Stimulated activated CD8-positive, alpha-beta memory T cell treated with anti-CD3 and anti-CD28 coated beads, Interleukin-12 subunit alpha, Interleukin-12 subunit beta, amount 100 ng/mL, for 4 hours (primary cell): Measurements from ENCODE around the gene GRIK3.

Experiments
- DNase-seq: peaks from one replicate; pipeline ENCODE4 v3.0.0-alpha.2; 2020; ENCODE audit warnings: low read depth

GRIK3 gene

GRCh38 chr1:37012226-37012625 lies 22.1 kb downstream of the GRIK3 start:
- DNase-seq = no peak

DNA sequence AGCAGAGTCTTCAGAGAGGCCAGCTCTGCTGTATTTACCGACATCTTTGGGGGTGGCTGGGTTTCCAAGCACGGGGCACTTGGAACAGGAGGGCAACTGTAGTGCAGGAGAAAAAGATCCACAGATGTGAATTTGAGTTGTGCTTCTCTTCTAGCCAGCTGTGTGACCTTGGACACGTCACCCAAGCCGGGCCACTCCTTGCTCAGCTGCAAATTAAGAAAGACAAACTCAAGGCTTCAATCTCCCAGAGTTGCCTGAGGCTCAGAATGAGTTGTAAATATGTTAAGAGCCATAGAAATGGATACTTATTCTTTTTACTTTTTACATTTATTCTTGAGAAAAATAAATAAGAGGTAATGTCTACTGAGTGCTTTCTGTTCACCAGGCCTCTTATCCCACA lies 24.3 kb downstream of the GRIK3 start:
- no peak for DNase-seq

- no peak for DNase-seq
These were observed 24.8 kb downstream of the GRIK3 start for GRCh38 chr1:37009521-37009920.

- no peak for DNase-seq
These were observed 28.0 kb downstream of the GRIK3 start for GRCh38 chr1:37006132-37006868.

DNA sequence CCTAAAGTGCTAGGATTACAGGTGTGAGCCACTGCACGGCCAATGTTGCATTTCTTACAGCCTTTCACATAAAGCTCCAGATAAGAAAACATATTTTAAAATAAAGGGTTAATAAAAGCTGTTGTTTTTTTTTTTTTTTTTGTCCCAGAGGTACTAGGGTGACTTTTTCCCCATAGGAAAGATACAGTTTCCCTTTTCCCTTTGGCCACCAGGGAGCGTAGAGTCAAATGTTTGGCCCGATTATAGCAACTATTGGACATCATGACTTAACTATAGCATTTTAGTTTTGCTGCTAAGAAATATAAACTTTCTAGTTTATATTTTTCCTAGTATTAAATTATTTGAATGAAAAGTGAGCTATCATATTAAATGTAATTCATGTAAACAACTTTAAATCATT lies 31.4 kb downstream of the GRIK3 start:
- DNase-seq = no peak

GRCh38 chr1:37001703-37002102 lies 32.6 kb downstream of the GRIK3 start:
- DNase-seq = no peak

- no peak for DNase-seq
These were observed 38.2 kb downstream of the GRIK3 start for GRCh38 chr1:36996106-36996505.

DNA sequence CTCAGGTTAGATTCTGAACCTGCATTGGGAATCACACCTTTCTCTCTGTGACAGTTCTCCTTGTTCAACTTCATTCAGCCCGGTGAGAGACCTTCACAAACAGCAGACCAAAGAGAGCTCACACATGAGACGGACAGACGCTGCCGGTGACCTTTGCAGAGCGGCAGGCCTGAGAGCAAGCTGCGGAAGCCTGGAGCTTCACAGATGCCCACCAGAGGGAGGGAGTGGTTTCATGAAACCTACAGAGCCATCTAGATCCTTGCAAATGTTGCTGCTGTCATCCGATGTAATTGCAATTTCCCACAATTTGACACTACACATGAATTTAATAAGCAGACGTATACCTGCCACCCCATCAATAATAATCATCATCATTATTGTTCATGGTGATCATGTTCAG lies 39.4 kb downstream of the GRIK3 start:
- no peak for DNase-seq

DNA sequence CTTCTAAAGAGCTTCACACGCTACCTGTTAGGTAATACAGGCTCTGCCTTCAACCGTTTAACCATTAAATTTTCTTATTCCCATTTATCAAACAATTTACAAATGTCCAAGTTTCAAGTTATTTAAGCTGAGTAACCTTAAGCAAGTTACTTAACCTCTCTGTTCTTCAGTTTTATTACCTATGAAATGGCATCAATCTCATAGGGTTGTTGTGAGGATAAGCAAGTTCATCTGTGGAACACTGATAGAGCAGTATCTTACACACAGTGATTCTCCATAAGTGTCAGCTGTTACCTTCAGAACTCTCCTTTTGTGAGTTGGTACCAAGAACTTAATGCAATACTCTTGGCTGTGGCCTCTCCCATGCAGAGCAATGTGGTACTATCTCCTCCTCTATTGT lies 40.0 kb downstream of the GRIK3 start:
- no peak for DNase-seq

DNA sequence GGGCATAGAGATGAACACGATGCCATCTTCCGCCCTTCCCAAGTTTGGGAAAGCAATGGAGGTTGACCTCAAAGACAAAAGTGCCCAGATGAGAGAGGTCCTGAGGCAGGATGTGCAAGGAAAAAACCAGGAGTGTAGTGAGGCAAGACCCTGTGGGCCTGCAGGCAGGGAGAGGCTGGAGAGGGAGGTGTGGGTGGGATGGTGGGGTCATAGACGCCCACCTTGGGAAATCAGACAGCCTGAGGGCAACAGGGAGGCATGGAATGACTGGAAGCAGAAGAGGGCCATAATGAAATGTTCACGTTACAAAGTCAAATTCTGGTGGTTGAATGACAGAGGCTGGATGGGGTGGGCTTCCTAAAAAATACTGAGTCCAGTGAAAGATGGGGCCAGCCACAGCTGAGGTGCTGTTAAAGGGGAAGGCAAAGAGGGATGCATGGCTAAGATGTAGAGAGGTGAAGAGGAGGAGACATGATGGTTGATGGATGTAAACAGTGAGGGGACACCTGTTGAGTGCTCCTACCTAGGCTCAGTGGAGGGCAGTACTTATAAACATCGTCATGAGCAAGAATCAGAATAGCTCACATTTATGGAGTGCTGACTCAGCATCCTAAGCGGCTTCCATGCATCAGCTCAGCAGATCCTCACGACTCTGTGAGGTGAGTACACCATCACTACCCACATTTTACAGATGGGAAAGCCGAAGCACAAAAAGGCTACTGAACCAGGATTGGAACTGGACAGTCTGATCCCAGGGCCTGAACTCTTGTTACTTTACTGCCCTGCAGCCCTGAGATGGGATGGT lies 42.0 kb downstream of the GRIK3 start:
- DNase-seq = no peak

DNA sequence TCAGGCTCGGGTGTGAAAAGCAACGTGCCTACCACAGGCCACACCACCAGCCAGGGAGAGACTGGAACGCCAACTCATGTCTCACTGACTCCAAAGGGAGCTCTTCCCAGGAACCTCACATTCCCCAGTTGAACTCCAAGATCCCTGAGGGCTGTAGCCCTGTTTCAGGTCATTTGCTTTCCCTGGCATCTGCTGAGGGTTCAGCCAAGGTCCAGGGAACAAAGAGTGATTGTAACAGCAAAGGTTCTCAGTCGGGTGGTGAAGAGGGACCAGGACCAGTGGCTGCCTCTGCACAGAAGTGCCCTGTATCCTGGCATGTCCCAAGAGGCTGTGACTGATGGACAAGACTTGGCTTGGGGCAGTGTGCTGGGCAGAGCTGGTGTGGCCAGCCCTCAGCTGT lies 42.8 kb downstream of the GRIK3 start:
- DNase-seq = no peak

DNA sequence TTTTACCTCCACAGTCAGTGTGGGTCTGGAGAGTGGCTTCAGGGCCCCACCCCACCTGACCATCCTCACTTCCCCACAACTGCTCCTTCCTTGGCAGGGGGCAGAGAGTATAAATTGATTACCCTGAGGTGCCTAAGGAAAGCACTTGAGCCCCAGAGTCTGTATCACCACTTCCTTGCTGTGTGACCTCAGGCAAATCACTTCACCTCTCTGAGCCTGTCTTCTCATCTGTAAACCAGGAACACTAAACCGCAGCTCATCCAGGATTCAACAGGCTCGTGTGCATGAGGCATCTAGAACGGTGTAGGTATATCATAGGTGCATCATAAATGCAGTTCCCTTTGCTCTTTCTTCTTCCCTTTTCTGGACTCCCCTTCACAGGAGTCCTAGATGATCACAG lies 43.4 kb downstream of the GRIK3 start:
- DNase-seq = no peak

- no peak for DNase-seq
These were observed 45.1 kb downstream of the GRIK3 start for GRCh38 chr1:36989241-36989640.

DNA sequence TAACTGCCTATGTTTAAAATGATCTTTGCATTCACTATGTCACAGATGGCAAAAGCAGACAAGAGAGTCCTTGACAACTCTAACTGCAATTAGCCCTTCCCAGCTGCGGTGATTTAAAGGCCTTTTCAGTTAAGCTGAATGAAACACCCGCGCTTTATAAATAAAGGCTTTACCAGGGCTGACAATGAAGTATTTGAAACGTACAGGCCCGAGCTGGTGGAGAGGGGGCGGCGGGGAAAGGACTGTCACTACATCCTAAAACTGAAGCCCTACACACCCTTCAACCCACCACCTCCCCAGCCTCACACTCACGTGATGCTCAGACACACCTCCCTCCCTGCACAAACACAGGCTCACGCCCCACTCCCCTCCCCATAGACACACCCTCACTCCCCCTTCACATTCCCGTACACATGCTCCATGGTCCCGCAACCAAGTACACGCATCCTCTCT lies 45.5 kb downstream of the GRIK3 start:
- no peak for DNase-seq

DNA sequence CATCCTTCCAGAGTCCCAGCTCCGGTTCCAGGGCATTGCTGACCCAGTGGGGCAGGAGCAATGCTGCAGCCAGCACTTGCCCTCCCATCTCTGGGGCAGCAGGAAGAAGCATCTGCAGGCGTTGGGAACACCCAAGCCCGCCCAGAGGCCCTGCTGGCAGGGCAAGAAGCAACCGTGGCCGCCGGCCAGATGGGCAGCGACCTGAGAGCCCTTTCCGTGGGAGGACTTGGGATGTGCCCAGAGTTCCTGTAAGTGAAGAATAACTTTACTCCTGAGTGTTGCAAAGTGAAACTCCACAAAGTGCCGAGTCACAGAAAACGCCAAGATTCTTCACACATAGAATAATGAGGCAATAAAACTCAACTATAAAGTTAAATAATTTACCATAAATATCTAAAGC lies 46.0 kb downstream of the GRIK3 start:
- no peak for DNase-seq

DNA sequence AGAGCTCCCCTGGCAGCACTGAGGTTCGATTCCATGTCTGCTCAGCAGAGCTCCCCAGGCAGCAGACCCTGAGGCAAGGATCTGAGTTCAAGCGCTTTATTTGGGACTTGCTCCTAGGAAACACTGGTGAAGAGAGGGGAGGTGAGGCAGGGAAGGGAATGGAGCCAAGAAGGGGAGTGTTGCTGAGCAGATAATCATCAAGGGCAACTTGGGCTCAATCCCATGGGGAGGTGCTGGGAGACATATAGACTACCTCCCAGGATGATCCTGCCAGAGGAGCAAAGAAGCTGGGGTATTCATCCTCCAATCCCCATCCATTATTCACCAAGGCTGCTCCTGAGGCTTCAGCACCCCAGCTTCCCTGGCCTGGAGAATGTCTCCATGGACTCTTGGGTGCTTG lies 47.0 kb downstream of the GRIK3 start:
- DNase-seq = no peak

- no peak for DNase-seq
These were observed 47.9 kb downstream of the GRIK3 start for GRCh38 chr1:36986241-36986985.

DNA sequence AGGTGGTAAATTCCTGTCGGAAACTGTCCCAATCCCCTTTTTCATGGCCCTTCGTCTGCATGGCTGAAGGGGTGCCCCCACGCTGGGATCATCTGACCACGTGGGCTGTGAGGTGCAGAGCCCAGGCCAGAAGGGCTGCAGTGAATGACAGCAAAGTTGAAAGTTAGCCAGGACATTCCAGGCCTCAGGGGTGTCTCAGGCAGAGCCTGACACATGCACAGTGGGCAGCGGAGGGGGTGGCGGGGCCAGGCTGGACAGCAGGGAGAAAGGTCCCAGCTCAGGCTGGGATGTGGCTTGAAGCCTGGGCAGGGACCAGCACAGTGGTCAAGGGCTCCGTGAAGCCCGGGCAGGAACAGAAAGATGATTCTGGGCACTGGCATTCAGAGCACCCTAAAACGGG lies 49.6 kb downstream of the GRIK3 start:
- DNase-seq = no peak

DNA sequence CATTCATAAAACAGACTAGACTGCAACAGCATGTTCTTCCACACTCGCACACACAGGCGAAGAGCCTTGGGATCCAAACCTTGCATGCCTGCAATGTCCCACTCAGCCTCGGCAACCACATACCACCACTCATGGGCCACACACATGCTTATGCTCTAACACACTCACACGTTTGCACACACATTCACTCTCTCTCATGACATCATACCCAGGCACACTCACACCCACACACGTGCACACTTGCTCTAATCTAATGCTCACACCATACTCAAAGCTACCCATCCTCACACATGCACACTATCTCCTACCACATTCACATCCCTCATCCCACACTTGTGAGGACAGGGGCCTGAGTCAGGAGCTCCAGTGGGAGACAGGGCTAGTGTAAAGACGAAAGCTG lies 50.3 kb downstream of the GRIK3 start:
- DNase-seq = no peak

DNA sequence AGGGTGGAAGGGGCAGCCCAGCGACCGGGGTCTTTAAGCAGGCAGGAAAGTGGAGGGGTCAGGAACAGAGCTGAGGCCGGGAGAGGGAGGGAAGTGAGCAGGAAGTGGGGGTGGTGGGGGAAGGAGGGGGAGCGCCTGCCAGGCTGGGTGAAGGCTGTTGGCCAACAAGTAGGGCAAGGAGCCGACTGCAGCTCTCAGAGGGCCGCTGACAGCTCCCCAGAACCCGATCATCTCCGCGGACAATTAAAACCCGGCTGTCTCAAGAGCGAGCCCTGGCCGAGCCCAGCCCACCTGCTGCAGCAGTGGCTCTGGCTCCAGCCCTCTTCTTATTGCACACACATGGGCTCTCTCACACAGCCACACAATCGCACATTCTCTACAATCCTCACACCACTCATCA lies 51.6 kb downstream of the GRIK3 start:
- DNase-seq = no peak

- no peak for DNase-seq
These were observed 52.3 kb downstream of the GRIK3 start for GRCh38 chr1:36981771-36982622.

- DNase-seq = no peak
These were observed 53.2 kb downstream of the GRIK3 start for GRCh38 chr1:36981126-36981525.
